HG03159 (cell line): Measurements from ENCODE around the gene SRD5A1.

Experiments
- ATAC-seq: cut with Tn5 transposase; IDR thresholded peaks from one replicate; pipeline ENCODE4 v1.9.1; 2021; ENCODE audit warnings: mild to moderate bottlenecking, moderate library complexity; ENCODE audit not compliant: unreplicated experiment

The SRD5A1 gene

DNA sequence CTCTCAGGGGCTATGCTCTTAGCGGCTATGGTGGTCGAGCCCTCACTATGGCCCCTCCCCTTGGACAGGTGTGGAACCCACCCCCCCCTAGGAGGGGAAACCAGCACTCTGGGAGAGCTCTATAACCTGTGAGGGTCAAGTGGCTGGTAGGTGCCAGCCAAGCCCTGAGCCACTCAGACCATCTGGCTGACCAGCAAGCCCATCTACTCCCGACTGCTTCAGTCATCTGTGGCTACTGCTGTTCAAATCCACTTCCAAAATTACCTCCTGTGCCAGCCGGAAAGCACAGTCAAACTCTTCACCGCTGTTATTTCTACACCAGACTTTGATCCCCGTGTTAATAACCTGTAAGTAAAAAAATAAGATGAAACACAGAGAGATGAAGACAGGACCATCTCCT, 28.9 kb upstream of the SRD5A1 start:
- ATAC-seq, result no peak

DNA sequence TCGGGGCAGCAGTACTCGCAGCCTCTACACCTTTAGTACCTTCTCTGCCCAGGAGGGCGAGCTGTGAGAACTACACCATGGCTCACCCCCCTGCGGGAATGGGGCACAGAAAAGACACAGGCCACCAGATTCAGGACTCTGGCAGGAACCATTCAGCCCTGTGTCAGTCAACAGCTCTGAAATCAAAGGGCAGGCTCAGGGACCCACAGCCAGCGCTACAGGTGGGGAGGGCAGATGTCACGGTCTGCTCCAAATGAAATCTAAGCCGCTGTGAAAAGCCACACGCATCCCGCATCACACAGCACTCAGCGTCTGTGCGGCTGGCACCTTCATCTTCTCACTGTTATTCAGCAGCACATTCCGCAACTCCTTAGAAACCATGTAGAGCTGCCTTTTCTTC, 28.3 kb upstream of the SRD5A1 start:
- no peak for ATAC-seq

DNA sequence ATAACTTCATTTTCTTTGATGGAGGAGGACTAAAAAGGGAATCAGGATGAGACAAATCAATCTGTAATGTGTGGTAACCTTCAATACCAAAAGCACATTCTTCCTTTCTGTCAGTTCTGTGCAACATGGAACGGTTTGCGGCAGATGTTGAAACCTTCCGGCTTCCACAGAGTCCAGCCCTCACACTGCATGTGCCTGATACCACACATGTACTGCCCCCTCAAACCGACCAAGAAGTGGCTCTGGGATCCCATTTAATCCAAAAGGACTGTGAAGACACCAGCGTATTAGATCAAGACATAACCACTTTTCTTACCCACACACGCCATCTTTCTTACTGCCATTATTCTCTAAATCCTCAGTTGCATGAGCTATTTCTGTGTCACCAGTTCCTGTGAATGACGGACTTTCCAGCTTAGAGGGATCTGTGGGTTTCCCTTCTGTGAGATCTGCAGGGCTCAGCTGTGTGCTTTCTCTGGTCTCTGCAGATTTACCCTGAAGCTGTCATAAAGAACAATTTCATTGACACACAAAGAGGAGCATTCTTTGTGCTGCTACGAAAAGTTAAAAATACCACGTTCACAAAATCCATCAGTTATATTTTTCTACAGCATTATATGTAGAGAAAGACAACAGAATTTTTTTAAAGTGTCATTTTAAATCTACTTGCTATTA, 26.2 kb upstream of the SRD5A1 start:
- no peak for ATAC-seq

DNA sequence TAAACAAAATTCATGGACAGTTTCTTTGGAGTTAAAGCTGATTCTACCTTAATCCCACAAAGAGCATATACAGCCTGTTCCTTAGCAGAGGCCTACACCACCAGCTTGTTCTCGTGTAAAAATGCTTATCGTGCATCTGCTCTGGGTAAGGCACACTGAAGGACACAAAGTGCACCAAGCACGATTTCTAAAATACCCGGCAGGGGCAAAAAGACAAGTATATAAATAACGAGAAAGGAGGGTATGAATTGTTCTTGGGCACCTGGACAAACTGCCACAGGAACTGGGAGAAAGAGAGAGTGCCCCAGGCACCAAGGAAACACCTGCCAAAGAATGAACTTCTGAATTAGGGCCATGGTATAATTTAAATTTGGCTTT, 25.7 kb upstream of the SRD5A1 start:
- no peak for ATAC-seq

DNA sequence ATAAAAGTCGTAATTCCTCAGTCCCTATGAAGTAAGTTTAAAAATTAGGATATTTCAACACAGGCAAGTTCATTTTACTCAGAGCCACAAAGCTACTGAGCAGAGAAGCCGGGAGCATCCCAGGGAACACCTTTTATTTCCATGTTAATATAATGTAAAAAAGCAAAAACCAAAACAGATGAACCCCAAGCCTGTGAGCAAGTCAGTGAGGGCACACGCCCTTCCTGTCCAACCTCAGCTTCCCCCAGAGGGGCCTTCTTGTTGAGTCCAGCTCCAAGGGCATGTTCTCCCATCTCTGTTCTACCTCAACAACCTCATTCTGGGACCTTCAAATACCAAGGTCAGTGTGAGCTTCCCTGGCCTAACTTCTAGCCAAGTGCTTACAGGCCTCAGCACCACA, 25.2 kb upstream of the SRD5A1 start:
- ATAC-seq, result no peak

DNA sequence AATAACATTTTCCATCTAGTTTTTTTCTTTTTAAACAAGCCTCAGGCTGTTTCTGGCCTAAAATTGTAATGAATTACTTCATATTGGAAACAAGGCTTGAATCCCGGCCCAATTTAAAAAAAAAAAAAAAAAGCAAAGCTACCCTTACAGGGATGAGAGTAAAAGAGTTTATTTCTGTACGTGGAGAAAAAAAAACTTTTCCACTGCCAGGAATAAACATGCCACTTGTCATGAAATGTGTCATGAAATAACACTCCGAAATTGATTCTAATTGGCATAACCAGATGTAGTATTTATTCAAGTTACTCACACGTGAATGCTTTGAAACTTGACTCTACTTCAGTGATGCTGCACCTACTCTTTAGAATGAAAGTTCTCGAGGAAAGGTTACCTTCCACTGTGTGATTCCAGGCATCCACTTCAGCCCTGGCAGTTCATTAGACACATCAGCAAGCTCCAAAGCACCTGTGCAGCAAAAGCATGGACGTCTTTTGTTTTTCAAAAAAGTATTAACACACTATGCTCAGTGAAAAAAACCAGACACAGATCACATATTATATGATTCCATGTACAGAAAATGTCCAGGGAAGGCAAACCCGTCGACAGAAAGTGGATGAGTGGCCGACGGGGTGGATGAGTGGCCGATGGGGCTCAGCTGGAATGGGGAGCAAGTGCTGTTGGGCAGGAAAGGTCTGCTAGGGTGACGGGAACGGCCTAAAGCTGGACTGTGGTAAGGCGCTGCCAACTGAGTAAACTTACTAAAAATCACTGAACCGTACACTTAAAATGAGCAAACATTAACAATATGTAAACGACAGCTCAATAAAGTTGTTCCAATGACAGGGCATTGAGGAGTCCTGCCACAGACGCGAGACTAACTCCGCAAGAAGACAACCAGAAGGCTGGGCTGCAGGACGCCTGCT, 21.6 kb upstream of the SRD5A1 start:
- no peak for ATAC-seq

DNA sequence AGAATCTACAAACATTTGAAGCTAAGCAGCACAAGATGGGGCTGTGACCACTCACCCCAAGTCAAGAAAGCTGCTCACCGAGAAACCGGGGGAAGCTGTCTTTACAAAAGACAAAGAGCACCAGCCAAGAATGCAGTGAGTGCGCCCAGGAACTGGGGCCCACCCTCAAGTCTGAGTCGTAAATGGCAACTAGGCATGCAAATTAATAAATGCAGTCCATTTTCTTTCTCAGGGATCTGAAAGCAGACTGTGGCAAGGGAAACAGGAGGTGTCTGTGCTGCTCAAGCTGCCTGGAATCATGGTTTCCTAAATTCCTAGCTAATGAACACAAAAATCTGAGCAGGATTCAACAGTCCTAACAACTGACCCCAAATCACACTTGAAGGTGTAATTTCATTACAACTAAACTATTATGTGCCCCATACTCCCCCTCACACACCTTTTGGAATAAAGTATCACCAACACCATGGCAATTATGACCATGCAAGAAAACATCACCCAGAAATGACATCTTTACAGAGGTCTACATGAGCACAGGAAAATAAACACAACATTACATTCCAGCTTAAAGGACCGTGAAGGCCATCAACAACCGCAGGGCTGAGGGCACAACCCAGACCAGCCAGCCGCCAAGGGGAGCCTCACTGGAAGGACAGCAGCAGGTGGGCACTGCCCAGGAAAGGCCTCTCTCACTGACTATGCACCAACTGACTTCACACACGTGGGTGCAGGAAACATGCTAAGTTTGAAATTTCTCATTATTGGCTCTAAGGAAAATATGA, 18.0 kb upstream of the SRD5A1 start:
- no peak for ATAC-seq

DNA sequence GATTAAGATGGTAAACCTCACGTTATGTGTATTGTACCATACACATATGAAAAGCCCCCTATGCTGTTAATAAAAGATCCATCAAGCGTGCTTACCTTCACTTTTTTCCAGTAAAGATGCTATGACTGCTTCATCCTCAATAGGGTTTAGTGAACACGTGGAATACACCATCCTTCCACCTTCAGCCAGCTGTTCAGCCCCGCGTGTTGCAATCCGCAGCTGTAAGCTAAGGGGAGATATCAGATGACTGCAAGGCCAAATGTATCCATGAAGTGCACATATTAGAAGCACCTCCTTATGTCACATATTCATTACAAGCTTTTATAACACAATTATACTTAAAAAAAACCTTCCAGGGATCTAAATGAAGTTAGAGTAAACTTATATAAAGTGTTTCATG, 16.6 kb upstream of the SRD5A1 start:
- no peak for ATAC-seq

DNA sequence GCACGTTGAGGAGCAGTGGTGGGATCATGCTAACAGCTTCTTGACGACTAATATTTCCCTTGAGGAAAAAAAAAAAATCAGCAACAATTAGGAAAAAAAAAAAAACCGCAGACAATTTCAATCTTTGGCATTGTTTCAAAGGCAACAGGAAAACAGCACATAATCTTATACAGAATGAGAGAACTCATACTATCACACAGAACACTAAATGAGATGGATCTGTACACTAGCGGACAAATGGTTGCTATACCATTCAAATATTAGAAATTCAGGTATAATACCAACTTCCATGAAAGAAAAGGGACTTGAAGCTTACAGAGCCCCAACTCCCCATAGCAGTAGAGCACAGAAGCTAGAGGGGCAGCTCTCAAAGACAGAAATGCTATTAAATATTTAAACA, 10.0 kb upstream of the SRD5A1 start:
- ATAC-seq, result no peak

DNA sequence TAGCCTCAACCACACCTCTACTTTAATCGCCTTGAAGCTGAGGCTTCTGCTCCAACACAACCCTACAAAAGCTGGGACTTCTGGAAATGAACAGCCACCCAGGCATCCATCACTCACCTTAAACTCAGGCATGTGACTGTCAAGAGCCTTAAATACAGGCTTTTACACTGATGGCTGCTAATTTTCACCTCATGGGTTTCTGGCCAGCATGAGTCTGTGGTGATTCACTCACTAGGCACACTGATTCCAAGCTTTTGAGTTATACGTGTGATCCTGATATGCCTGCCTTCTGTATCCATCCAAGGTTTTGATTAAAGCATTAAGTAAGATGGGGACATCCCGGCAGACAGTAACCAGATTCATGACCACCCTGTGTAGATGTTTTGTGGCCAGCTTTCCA, 9.3 kb upstream of the SRD5A1 start:
- ATAC-seq, result no peak

DNA sequence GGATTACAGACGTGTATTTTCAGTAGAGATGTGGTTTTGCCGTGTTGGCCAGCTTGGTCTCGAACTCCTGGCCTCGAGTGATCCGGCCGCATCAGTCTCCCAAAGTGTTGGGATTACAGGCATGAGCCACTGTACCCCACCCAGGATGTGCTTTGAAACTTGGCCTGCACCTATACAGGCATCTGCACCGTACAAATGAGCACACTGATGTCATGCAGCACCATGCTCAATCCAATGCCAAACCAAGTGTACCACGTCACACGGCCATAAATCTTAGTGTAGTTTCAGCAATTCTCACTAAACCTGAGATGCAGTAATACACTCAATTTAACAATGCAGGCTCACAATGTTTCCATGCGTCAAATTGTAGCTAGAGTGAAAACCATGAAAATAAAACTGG, 6.7 kb upstream of the SRD5A1 start:
- no peak for ATAC-seq

DNA sequence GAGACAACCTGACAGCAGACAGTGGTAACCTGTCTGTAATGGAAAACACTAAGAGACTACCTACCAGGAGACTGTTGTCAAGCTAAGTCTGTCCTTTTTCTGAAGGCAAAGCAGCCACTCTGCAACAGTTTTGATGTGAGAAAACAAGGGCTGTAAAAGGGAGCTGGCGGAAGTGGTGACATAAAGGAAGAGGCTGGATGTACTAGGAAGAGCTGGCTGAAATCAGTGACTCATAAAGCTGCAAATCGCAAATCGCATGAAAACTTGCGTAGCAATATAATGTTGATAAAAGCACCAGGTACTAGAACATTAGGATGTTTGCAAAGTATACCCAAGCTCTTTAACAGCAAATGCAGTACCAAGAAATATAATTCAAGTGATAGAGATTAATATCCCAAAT, 1.8 kb upstream of the SRD5A1 start:
- ATAC-seq, result no peak

DNA sequence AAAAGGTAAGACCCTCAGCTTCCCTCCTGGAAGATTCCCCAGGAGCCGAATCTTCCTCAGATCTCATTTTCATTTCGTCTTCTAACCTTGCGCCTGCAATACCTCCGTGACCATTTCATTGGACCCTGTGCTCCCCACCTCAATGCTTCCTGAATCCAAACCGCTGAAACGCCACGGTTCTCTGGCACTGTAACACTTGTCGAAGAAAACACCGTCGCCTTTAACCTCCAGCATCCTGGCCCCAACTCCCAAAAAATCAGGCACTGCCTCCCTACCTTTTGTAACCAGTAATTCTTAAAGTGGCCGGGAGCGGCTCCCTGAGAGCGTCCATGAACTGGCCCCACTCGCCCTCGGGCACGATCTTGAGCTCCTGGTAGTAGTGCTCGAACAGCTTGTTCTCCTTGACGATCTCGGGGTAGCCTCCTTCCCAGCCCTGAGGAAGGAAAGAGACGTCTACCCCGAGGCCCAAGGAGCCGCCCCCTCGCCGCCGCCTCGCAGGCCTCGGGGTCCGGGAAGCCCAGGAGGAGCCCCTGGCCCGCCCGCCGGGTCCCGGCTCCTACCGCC, 834 bp upstream of the SRD5A1 start:
- ATAC-seq, result peak; percentile 5

DNA sequence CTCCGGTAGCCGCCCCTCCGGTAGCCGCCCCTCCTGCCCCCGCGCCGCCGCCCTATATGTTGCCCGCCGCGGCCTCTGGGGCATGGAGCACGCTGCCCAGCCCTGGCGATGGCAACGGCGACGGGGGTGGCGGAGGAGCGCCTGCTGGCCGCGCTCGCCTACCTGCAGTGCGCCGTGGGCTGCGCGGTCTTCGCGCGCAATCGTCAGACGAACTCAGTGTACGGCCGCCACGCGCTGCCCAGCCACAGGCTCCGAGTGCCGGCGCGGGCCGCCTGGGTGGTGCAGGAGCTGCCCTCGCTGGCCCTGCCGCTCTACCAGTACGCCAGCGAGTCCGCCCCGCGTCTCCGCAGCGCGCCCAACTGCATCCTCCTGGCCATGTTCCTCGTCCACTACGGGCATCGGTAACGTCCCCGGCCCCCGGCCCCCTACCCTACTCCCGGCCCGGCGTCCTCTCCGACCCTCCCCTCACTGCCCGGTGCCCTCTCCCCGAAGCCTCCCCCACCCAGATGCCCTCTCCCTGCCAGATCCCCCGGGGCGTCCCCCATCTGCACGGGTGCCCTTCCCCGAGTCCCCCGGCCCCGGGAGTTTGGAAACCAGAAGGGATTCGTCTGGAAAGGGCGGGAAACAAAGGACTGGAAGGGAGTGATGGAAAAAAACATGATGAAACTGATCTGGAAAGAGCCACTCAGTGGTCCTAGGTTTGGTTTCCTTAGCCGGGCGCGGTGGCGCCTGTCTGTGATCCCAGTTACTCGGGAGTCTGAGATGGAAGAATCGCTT, 417 bp downstream of the SRD5A1 start:
- ATAC-seq, result peak; percentile 55

DNA sequence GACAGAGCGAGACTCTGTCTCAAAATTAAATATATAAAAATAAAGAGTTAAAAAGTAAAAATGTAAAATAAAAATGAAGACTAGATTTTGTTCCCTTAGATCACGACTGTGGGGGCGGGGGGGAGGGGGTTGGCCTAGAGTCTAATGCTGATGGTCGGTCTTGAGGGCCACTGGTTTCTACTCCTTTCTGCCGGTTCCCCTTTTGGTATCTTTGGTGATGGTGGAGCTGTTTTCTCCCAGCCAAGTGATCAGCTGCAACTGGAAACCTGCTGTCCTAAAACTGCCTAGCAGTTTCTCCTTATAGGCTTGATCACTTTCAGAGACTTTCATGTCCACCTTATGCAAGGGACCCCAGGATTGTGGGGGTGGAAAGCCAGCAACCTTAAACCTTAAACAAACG, 1.1 kb downstream of the SRD5A1 start:
- ATAC-seq, result no peak

DNA sequence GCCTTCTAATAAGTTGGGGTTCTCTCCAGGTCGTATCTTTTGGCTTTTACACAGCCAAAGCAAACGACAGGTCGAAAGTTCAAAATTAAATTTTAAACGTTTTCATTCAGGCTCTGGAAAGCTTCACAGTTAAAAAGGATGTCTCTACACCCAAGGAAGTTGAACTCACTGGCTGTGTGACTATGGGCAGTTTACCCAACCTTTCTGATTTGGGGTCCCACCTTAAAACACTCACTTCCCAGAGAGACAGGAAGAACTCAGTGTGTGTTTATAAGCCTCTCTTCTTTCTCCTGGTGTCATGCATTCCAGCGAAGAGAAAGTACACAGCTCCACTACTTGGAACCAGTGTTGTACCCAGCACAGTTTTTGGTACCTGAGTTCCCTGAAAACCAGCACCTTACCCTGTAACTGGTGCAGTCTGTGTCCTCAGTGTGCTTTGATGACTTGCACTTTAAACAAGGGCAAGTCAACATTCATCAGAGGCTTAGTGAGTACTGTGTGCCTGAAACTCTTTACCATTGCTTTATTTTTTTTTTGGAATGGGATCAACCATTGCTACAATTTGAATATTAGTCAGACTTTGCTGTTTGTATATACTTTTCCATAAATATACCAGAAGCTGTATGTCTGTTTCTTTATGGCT, 1.7 kb downstream of the SRD5A1 start:
- no peak for ATAC-seq

DNA sequence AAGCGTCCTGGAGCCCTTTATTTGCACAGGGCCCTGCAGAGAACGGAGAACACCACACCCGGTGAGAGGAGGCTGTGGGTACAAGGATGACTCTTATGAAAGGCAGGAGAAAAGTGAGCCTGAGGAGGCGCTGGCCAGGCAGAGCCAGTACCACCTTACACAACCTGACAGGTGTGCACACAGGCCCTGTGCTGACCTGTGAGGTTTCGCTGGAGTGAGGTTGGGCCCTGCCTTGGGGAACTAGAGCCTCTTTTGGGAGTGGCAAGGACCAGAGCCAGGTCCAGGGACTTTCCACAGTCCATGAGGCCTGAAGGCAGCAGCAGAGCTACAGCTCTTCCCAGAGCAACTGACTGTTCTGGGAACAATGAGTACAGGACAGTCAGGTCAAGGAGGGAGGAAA, 3.1 kb downstream of the SRD5A1 start:
- ATAC-seq, result no peak

DNA sequence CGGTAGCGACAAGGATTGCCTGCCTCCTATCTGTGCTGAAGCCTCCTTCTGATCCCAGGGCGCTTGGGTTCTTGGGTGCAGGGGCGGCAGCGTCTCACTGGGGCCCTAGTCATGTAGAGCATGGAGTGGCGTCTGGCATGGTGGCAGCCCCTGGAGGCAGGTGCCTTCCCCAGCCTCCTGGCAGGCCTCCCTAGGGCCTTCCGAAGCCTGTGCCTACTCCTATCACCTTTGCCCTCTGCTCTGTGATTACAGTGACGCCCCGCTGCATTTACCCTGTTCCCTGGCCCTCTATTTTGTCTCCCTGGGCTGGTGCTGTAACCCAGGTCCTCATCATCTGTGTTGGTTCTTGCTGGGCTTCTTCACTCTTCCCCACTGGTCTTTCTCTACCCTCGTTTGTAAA, 3.8 kb downstream of the SRD5A1 start:
- no peak for ATAC-seq

DNA sequence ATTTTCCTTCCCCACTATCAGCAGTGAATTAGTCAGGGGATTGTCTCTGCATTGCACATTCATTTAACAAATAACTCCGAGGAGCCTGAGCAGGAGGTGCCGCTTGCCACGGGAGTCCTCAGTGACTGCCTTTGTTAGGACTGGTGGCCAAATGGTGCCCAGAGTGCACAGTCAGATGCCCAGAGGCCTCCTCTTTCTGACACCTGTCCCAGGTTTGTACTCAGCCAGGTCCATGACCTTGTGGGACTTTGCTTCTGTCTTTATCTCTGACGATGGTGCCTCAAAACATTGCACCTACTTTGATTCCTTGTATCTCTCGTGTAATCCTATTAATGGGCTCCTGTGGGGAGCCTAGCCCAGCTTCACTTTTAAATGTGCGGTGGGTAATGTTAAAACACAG, 4.3 kb downstream of the SRD5A1 start:
- ATAC-seq, result no peak

DNA sequence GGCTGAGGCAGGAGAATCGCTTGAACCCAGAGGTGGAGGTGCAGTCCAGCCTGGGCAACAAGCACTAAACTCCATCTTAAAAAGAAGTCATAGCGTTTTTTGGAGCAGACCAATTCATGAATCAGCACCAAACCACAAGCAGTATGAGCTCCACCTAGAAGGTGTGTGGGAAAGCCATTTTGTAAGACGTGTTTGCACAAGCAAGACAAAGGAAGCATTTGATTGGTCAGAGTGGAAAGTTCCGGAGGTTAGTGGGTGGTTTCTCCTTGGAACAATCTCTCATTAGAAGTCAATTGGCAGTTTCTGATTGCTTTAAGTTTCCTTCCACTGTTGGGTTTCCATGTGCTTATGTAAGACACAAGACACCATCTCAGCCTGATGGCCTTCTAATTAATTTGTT, 5.0 kb downstream of the SRD5A1 start:
- no peak for ATAC-seq
